Erythroblast (primary cell): ENCODE results near the gene BMP6.

Experiments
- GATA1 ChIP-seq: IDR thresholded peaks from 2 replicates; pipeline ENCODE4 v1.6.1; 2011; ENCODE audit warnings: low read depth, mild to moderate bottlenecking, control low read depth, low read length, moderate library complexity
- POLR2A ChIP-seq: IDR thresholded peaks from 2 replicates; pipeline ENCODE4 v1.6.1; 2011; ENCODE audit warnings: mild to moderate bottlenecking, low read length

GRCh38 chr6:7910298-7910653 is 184.4 kb downstream of the BMP6 start:
- no peak for TF ChIP-seq POLR2A
- no peak for TF ChIP-seq GATA1
